Activated naive CD8-positive, alpha-beta T cell (primary cell): ENCODE results near the gene NCLN.
"Not testable (repeated sequence)": the region's sequence is repeated elsewhere in the genome, so short reads cannot be mapped to it uniquely, and the experiment has no call there.

ENCODE experiments used
- H3K27ac Mint-ChIP-seq: one replicate; pipeline ENCODE4 v1.8.0; 2021; ENCODE audit warnings: mixed read lengths
- H3K27me3 Mint-ChIP-seq: one replicate; pipeline ENCODE4 v1.8.0; 2021; ENCODE audit warnings: mixed read lengths
- H3K36me3 Mint-ChIP-seq: one replicate; pipeline ENCODE4 v1.8.0; 2021; ENCODE audit warnings: mixed read lengths
- H3K4me1 Mint-ChIP-seq: one replicate; pipeline ENCODE4 v1.8.0; 2021; ENCODE audit warnings: low read depth, mixed read lengths
- H3K4me3 Mint-ChIP-seq: one replicate; pipeline ENCODE4 v1.8.0; 2021; ENCODE audit warnings: mild to moderate bottlenecking, mixed read lengths
- H3K9me3 Mint-ChIP-seq: one replicate; pipeline ENCODE4 v1.8.0; 2021; ENCODE audit warnings: low read depth, mixed read lengths

NCLN gene

DNA sequence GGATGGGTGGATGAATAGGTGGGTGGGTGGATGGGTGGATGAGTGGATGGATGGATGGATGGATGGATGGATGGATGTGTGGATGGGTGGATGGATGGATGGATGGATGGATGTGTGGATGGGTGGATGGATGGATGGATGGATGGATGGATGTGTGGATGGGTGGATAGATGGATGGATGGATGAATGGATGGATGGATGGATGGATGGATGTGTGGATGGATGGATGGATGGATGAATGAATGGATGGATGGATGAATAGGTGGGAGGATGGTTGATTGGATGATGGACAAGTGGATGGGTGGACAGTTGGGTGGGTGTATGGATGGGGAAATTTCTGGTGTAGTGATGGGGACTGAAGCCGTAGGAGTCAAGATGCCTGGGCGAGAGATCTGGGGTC is 49.9 kb downstream of the NCLN start:
- not testable (repeated sequence) for H3K27me3 Mint-ChIP-seq, H3K4me3 Mint-ChIP-seq, H3K9me3 Mint-ChIP-seq, H3K4me1 Mint-ChIP-seq, H3K36me3 Mint-ChIP-seq, H3K27ac Mint-ChIP-seq

DNA sequence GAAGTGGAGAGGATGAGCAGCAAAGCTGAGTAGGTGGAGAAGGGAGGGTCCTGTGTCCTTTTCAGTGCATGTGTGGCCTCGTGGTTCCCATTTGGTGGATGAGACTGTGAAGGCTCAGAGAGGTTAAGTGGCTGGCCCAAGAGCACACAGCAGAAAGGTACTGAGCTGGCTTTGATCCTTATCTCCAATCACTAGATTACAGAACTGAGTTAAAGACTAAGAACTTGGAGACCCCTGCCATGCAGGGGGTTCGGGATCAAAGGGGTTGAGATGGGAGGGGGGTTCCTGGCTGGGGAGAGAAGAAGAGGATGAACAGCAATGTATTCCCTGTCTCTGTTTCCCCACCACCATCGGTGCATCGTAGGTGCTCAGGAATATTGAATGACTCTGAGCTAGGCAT is 50.5 kb downstream of the NCLN start:
- H3K36me3 Mint-ChIP-seq = no peaks in the 10 kb centered on the region
- H3K27ac Mint-ChIP-seq = no peak overlapping the region
- H3K9me3 Mint-ChIP-seq = no peaks in the 10 kb centered on the region
- H3K4me1 Mint-ChIP-seq = no peaks in the 10 kb centered on the region
- H3K27me3 Mint-ChIP-seq = peaks cover 1% of the 10 kb centered on the region
- no peak overlapping the region for H3K4me3 Mint-ChIP-seq

GRCh38 chr19:3238066-3238561 is 52.4 kb downstream of the NCLN start:
- Mint-ChIP-seq H3K4me3 (no peak overlapping the region), H3K4me1 (no peaks in the 10 kb centered on the region), H3K36me3 (no peaks in the 10 kb centered on the region), H3K27ac (no peak overlapping the region), H3K9me3 (no peaks in the 10 kb centered on the region), H3K27me3 (peaks cover 4% of the 10 kb centered on the region)

GRCh38 chr19:3239367-3239766 is 53.6 kb downstream of the NCLN start:
- Mint-ChIP-seq H3K4me1 (no peaks in the 10 kb centered on the region), H3K9me3 (no peaks in the 10 kb centered on the region), H3K4me3 (no peak overlapping the region), H3K36me3 (no peaks in the 10 kb centered on the region), H3K27me3 (peaks cover 4% of the 10 kb centered on the region), H3K27ac (no peak overlapping the region)

DNA sequence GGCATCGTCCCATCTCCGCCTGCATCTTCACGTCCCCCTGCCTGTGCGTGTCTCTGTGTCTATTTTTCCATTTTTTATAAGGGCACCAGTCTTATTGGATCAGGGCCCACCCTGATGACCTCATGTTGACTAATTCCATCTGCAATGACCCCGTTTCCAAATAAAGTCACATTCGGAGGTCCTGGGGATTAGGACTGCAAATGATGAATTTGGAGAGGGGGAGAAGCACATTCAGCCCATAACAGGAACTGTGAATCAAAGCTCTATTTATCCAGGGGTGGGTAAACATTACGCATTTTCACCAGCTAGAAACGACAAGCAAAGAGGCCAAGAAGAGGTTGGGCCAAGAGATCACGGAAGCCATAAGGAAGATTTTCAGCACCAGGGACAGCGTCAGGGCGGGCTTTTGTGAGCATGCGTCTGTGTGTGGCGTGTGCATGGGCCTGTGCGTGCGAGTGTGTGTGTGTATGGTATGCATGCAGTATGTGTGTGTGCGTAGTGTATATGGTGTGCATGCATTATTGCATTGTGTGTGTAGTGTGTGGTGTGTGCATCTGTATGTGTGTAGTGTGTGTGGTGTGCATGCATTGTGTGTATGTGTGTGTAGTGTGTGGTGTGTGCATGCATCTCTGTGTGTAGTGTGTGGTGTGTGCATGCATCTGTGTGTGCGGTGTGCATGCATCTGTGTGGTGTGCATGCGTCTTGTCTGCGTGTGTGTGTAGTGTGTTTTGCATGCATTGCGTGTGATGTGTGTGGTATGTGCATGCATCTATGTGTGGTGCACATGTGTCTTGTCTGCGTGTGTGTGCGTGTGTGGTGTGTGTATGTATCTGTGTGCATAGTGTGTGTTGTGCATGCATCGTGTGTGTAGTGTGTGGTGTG is 58.3 kb downstream of the NCLN start:
- peaks cover 5% of the 10 kb centered on the region for H3K27me3 Mint-ChIP-seq
- no peaks in the 10 kb centered on the region for H3K9me3 Mint-ChIP-seq
- no peaks in the 10 kb centered on the region for H3K4me1 Mint-ChIP-seq
- no peaks in the 10 kb centered on the region for H3K36me3 Mint-ChIP-seq
- H3K27ac Mint-ChIP-seq = no peak overlapping the region
- H3K4me3 Mint-ChIP-seq = no peak overlapping the region

DNA sequence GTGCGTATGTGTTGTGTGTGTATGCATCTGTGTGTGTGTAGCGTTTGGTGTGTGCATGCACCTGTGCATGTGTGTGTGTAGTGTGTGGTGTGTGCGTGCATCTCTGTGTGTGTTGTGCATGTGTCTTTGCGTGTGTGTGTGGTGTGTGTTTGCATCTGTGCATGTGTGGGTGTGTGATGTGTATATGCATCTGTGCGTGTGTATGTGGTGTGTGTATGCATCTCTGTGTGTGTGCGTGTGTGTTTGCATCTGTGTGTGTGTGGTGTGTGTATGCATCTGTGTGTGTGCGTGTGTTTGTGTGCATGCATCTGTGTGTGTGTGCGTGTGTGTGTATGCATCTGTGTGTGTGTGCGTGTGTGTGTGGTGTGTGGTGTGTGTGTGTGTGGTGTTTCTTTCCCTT is 59.3 kb downstream of the NCLN start:
- Mint-ChIP-seq H3K36me3 (no peaks in the 10 kb centered on the region), H3K9me3 (no peaks in the 10 kb centered on the region), H3K4me1 (no peaks in the 10 kb centered on the region), H3K27ac (no peak overlapping the region), H3K27me3 (peaks cover 8% of the 10 kb centered on the region), H3K4me3 (no peak overlapping the region)

DNA sequence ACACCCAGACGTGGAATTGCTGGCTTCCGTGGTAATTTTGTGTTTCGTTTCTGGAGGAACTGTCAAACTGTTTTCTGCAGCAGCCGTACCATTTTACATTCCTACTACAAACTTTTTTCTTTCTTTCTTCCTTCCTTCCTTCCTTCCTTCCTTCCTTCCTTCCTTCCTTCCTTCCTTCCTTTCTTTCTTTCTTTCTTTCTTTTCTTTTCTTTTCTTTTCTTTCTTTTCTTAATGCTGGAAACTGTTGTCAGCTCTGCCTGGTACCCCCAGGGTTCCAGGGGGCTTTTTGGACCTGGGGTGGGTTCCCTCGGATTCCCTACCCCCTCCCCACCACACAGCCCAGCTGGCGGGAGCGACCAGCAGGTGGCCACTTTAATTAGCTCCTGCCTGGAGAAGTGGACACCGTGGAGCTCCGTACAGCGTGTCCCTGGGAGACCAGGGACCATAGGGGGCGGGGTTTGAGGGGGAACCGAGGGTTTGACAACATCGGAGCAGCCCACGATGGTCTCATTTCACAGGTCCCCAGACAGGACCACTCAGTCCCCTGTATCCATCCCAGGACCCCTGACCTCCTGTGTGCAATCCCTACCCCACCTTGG is 63.1 kb downstream of the NCLN start:
- Mint-ChIP-seq H3K27ac (no peak overlapping the region), H3K4me1 (no peaks in the 10 kb centered on the region), H3K36me3 (peaks cover 2% of the 10 kb centered on the region), H3K9me3 (no peaks in the 10 kb centered on the region), H3K4me3 (no peak overlapping the region), H3K27me3 (peaks cover 15% of the 10 kb centered on the region)

DNA sequence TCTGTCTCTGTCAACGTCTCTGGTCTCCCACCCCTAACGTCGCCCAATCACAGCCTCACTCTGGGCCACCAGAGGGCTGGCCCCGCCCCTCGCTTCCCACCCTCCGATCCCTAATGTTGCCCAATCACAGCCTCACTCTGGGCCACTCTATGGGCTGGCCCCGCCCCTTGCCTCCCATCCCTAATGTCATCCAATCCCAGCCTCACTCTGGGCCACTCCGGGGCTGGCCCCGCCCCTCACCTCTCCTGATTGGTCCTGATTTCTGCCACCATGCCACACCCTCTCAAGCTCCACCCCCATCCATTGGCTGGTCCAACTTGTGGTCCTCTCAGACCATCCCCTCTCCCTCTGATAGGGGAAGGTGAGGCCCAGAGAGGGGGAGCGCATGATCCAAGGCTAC is 63.7 kb downstream of the NCLN start:
- H3K9me3 Mint-ChIP-seq = peaks cover 5% of the 10 kb centered on the region
- no peak overlapping the region for H3K4me3 Mint-ChIP-seq
- H3K36me3 Mint-ChIP-seq = peaks cover 2% of the 10 kb centered on the region
- no peak overlapping the region for H3K27ac Mint-ChIP-seq
- no peaks in the 10 kb centered on the region for H3K4me1 Mint-ChIP-seq
- peaks cover 15% of the 10 kb centered on the region for H3K27me3 Mint-ChIP-seq

DNA sequence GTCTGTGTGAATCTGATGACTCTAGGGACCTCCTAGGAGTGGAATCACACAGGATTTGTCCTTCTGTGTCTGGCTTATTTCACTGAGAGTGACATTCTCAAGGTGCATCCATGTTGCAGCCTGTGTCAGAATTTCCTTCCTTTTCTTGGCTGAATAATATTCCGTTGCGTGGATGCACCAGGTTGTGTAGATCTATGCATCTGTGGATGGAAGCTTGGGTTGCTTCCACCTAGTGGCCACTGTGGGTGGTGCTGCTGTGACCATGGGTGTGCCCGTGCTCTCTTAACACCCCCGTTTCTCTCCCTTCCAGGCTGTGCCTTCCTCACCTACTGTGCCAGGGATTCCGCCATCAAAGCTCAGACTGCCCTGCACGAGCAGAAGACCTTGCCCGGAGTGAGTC is 64.9 kb downstream of the NCLN start:
- peaks cover 2% of the 10 kb centered on the region for H3K36me3 Mint-ChIP-seq
- H3K4me1 Mint-ChIP-seq = no peaks in the 10 kb centered on the region
- H3K27ac Mint-ChIP-seq = no peak overlapping the region
- peaks cover 10% of the 10 kb centered on the region for H3K9me3 Mint-ChIP-seq
- H3K27me3 Mint-ChIP-seq = peaks cover 18% of the 10 kb centered on the region
- H3K4me3 Mint-ChIP-seq = no peak overlapping the region

GRCh38 chr19:3251229-3251628 is 65.5 kb downstream of the NCLN start:
- peaks cover 10% of the 10 kb centered on the region for H3K9me3 Mint-ChIP-seq
- peaks cover 18% of the 10 kb centered on the region for H3K27me3 Mint-ChIP-seq
- H3K36me3 Mint-ChIP-seq = peaks cover 2% of the 10 kb centered on the region
- no peak overlapping the region for H3K27ac Mint-ChIP-seq
- H3K4me1 Mint-ChIP-seq = no peaks in the 10 kb centered on the region
- no peak overlapping the region for H3K4me3 Mint-ChIP-seq

GRCh38 chr19:3252650-3253049 is 66.9 kb downstream of the NCLN start:
- H3K4me3 Mint-ChIP-seq = no peak overlapping the region
- no peaks in the 10 kb centered on the region for H3K4me1 Mint-ChIP-seq
- peaks cover 18% of the 10 kb centered on the region for H3K27me3 Mint-ChIP-seq
- peaks cover 10% of the 10 kb centered on the region for H3K9me3 Mint-ChIP-seq
- no peak overlapping the region for H3K27ac Mint-ChIP-seq
- H3K36me3 Mint-ChIP-seq = peaks cover 2% of the 10 kb centered on the region

DNA sequence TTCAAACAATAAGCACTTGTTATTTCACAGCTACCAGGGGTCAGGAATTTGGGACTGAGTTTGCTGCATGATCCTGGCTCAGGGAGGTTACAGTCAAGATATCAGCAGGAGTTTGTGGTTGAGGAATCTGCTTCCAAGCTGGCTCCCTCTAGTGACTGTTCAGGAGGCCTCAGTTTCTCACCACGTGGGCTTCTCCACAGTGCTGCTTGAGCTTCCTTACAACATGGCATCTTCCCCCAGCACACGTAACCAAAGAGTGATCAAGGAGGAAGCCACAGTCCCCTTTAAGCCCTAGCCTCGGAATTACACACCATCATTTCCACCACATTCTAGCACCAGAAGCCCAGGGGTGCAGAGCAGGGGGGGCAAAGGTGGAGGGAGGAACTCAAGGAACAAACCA is 67.5 kb downstream of the NCLN start:
- Mint-ChIP-seq H3K9me3 (peaks cover 10% of the 10 kb centered on the region), H3K36me3 (peaks cover 2% of the 10 kb centered on the region), H3K4me3 (no peak overlapping the region), H3K4me1 (no peaks in the 10 kb centered on the region), H3K27ac (no peak overlapping the region), H3K27me3 (peaks cover 18% of the 10 kb centered on the region)

GRCh38 chr19:3254520-3254919 is 68.8 kb downstream of the NCLN start:
- Mint-ChIP-seq H3K4me3 (no peak overlapping the region), H3K4me1 (no peaks in the 10 kb centered on the region), H3K9me3 (peaks cover 10% of the 10 kb centered on the region), H3K27ac (no peak overlapping the region), H3K36me3 (peaks cover 2% of the 10 kb centered on the region), H3K27me3 (peaks cover 13% of the 10 kb centered on the region)

- H3K27me3 Mint-ChIP-seq = peaks cover 6% of the 10 kb centered on the region
- H3K4me1 Mint-ChIP-seq = no peaks in the 10 kb centered on the region
- H3K27ac Mint-ChIP-seq = no peak overlapping the region
- H3K36me3 Mint-ChIP-seq = no peaks in the 10 kb centered on the region
- H3K9me3 Mint-ChIP-seq = peaks cover 10% of the 10 kb centered on the region
- H3K4me3 Mint-ChIP-seq = no peak overlapping the region
These were observed 71.3 kb downstream of the NCLN start for GRCh38 chr19:3257071-3257470.
